ENCODE results near the gene AKAP9. TPM values are rescaled to one million over a fixed set of nuclear protein-coding genes. Genes with fewer than 3 reads are reported as not detected.
"Not testable (repeated sequence)": the region's sequence is repeated elsewhere in the genome, so short reads cannot be mapped to it uniquely, and the experiment has no call there.

Gene AKAP9
- total RNA-seq, 1 donor: 56.5 TPM

DNA sequence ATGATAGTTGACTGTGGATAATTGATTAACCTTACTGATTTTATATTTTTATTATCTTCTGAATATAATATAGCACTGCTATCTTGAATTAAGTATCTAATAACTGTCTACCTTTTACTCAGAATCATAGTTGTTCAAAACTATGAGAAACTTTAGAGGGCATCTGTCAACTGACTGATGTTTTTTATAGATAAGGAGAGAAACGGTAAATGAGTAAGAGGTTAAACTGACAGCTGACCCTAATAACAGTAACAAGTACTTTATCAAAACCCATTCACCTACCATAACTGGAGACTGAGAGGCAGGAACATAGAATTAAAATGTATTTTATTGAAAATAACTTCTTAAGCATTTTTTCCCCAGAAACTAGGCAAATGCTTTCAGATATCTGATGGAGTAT lies 131.5 kb downstream of the AKAP9 start:
- H3K9me3 ChIP-seq (ENCODE audit: low read depth, low read length): no peaks in the 10 kb centered on the region
- no peaks in the 10 kb centered on the region for H4K20me1 ChIP-seq (ENCODE audit: insufficient read depth, low read length)
- H3K27me3 ChIP-seq (ENCODE audit: insufficient read depth, low read length): no peaks in the 10 kb centered on the region
- H3K4me3 ChIP-seq (ENCODE audit: insufficient read depth, low read length): no peak overlapping the region
- H2AFZ ChIP-seq (ENCODE audit: low read length): no peak overlapping the region
- TF ChIP-seq, protein P1, sequence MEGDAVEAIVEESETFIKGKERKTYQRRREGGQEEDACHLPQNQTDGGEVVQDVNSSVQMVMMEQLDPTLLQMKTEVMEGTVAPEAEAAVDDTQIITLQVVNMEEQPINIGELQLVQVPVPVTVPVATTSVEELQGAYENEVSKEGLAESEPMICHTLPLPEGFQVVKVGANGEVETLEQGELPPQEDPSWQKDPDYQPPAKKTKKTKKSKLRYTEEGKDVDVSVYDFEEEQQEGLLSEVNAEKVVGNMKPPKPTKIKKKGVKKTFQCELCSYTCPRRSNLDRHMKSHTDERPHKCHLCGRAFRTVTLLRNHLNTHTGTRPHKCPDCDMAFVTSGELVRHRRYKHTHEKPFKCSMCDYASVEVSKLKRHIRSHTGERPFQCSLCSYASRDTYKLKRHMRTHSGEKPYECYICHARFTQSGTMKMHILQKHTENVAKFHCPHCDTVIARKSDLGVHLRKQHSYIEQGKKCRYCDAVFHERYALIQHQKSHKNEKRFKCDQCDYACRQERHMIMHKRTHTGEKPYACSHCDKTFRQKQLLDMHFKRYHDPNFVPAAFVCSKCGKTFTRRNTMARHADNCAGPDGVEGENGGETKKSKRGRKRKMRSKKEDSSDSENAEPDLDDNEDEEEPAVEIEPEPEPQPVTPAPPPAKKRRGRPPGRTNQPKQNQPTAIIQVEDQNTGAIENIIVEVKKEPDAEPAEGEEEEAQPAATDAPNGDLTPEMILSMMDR (IDR thresholded peaks at IDR 0.05; ENCODE audit: extremely low read depth, low read depth, low read length): no peak
- H3K27ac ChIP-seq (ENCODE audit: low read depth, low read length): no peak overlapping the region
- H3K36me3 ChIP-seq (ENCODE audit: insufficient read depth, low read length): peaks cover 27% of the 10 kb centered on the region
- no peak overlapping the region for H3K4me2 ChIP-seq (ENCODE audit: insufficient read depth, low read length)
- no peaks in the 10 kb centered on the region for H3K79me2 ChIP-seq (ENCODE audit: insufficient read depth, low read length)
- DNase-seq (ENCODE audit: insufficient read length, low spot score, missing footprints): no peak
- no peaks in the 10 kb centered on the region for H3K4me1 ChIP-seq (ENCODE audit: insufficient read depth, low read length)

DNA sequence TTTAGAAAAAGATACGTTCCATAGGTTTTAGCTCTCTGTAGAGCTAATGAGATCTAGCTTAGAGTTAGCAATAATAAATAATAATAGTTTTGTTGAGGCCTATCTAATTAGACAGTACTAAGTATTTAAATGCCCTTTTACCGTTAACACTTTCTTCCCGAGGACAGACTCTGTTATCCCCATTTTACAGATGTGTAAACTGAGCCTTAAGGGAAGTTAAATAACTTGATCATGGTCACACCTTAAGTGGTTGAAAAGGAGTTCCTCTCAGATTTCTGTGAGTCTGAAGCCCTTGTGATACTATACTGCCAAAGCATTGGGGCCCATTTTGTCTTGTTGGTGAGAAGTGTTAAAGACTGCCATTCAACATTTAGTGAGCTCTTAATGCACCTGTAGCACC lies 132.0 kb downstream of the AKAP9 start:
- Histone ChIP-seq H3K27ac (ENCODE audit: low read depth, low read length) (no peak overlapping the region), H3K4me1 (ENCODE audit: insufficient read depth, low read length) (no peaks in the 10 kb centered on the region), H3K4me3 (ENCODE audit: insufficient read depth, low read length) (no peak overlapping the region), H3K79me2 (ENCODE audit: insufficient read depth, low read length) (no peaks in the 10 kb centered on the region), H2AFZ (ENCODE audit: low read length) (no peak overlapping the region), H3K9me3 (ENCODE audit: low read depth, low read length) (no peaks in the 10 kb centered on the region), H3K36me3 (ENCODE audit: insufficient read depth, low read length) (peaks cover 25% of the 10 kb centered on the region), H3K4me2 (ENCODE audit: insufficient read depth, low read length) (no peak overlapping the region), H3K27me3 (ENCODE audit: insufficient read depth, low read length) (no peaks in the 10 kb centered on the region), H4K20me1 (ENCODE audit: insufficient read depth, low read length) (no peaks in the 10 kb centered on the region)
- DNase-seq (ENCODE audit: insufficient read length, low spot score, missing footprints): no peak
- TF ChIP-seq, protein P1 (IDR thresholded peaks at IDR 0.05; ENCODE audit: extremely low read depth, low read depth, low read length): no peak

DNA sequence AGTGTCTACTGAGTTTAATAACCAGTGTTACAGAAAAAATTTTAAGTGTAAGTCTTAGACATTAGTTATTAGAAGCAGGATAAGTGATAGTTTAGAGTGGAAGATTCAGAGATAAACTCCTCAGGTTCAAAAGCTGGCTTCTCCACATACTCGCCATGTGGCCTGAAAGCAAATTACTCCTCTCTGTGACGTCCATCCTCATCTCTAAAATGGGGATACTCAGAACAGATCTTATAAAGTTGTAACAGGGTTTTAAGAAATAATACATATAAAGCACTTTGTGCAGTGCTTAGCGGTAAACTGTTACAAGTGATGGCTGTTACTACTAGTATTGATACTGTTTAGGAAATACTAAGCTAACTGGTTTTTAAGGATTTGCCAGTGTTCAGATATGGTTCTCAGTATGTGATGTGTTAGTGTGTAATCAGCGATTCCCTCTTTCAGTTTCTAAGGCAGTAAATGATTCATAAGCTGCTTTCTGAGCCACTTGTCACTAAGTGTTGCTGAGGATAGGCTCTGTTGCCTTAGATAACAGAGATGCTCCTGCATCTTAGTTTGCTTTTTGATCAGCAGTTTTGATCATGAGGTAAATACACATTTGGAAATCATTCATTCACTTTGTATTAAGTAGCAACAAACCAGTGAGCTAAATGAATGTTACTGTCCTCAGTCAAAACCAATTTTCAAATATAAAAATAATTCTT lies 134.9 kb downstream of the AKAP9 start:
- no peak overlapping the region for H3K4me3 ChIP-seq (ENCODE audit: insufficient read depth, low read length)

DNA sequence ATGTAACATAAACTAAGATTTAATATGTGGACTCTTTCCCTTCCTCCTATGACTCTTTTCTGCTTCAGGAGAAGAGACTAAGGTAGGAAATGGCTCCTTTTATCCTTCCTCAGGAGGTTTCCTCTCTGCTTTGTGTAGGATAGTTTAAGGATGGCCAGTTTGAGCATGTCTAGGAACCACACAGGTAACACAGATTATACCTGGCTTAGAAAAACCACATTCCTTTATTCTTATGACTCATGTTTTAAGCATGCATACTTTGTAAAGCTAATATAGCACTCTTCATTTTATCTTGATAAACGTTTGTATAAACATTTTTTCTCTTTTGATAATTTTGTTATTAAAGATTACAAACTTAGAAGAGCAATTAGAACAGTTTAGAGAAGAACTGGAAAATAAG lies 135.8 kb downstream of the AKAP9 start:
- Histone ChIP-seq H3K27me3 (ENCODE audit: insufficient read depth, low read length) (no peaks in the 10 kb centered on the region), H3K4me1 (ENCODE audit: insufficient read depth, low read length) (no peaks in the 10 kb centered on the region), H3K4me3 (ENCODE audit: insufficient read depth, low read length) (no peak overlapping the region), H3K9me3 (ENCODE audit: low read depth, low read length) (no peaks in the 10 kb centered on the region), H3K4me2 (ENCODE audit: insufficient read depth, low read length) (no peak overlapping the region), H3K27ac (ENCODE audit: low read depth, low read length) (no peak overlapping the region), H2AFZ (ENCODE audit: low read length) (no peak overlapping the region), H4K20me1 (ENCODE audit: insufficient read depth, low read length) (no peaks in the 10 kb centered on the region), H3K79me2 (ENCODE audit: insufficient read depth, low read length) (no peaks in the 10 kb centered on the region), H3K36me3 (ENCODE audit: insufficient read depth, low read length) (peaks cover 15% of the 10 kb centered on the region)
- TF ChIP-seq, protein P1 (IDR thresholded peaks at IDR 0.05; ENCODE audit: extremely low read depth, low read depth, low read length): no peak
- DNase-seq (ENCODE audit: insufficient read length, low spot score, missing footprints): no peak

More for the DNA sequence above, 134.9 kb downstream of the AKAP9 start:
- no peak overlapping the region for H3K4me2 ChIP-seq (ENCODE audit: insufficient read depth, low read length)
- TF ChIP-seq, protein P1 (IDR thresholded peaks at IDR 0.05; ENCODE audit: extremely low read depth, low read depth, low read length): no peak
- no peak overlapping the region for H3K27ac ChIP-seq (ENCODE audit: low read depth, low read length)
- peaks cover 22% of the 10 kb centered on the region for H3K36me3 ChIP-seq (ENCODE audit: insufficient read depth, low read length)
- H3K79me2 ChIP-seq (ENCODE audit: insufficient read depth, low read length): no peaks in the 10 kb centered on the region
- no peaks in the 10 kb centered on the region for H3K9me3 ChIP-seq (ENCODE audit: low read depth, low read length)
- no peak overlapping the region for H2AFZ ChIP-seq (ENCODE audit: low read length)
- H4K20me1 ChIP-seq (ENCODE audit: insufficient read depth, low read length): no peaks in the 10 kb centered on the region
- H3K27me3 ChIP-seq (ENCODE audit: insufficient read depth, low read length): no peaks in the 10 kb centered on the region
- no peaks in the 10 kb centered on the region for H3K4me1 ChIP-seq (ENCODE audit: insufficient read depth, low read length)
- no peak for DNase-seq (ENCODE audit: insufficient read length, low spot score, missing footprints)

DNA sequence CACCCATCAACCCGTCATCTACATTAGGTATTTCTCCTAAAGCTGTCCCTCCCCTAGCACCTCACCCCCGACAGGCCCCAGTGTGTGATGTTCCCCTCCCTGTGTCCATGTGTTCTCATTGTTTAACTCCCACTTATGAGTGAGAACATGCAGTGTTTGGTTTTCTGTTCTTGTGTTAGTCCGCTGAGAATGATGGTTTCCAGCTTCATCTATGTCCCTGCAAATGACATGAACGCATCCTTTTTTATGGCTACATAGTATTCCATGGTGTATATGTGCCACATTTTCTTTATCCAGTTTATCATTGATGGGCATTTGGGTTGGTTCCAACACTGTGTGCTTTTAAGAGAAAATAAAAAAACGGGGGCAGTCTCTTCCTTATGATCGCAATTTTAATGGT lies 143.3 kb downstream of the AKAP9 start:
- peaks cover 54% of the 10 kb centered on the region for H3K36me3 ChIP-seq (ENCODE audit: insufficient read depth, low read length)
- not testable (repeated sequence) for H2AFZ ChIP-seq (ENCODE audit: low read length); H3K4me3 ChIP-seq (ENCODE audit: insufficient read depth, low read length)

More for the DNA sequence above, 143.3 kb downstream of the AKAP9 start:
- H3K27ac ChIP-seq (ENCODE audit: low read depth, low read length); H3K27me3 ChIP-seq (ENCODE audit: insufficient read depth, low read length); H3K4me2 ChIP-seq (ENCODE audit: insufficient read depth, low read length); H3K4me1 ChIP-seq (ENCODE audit: insufficient read depth, low read length); H4K20me1 ChIP-seq (ENCODE audit: insufficient read depth, low read length); H3K79me2 ChIP-seq (ENCODE audit: insufficient read depth, low read length); H3K9me3 ChIP-seq (ENCODE audit: low read depth, low read length); DNase-seq (ENCODE audit: insufficient read length, low spot score, missing footprints): not testable (repeated sequence)
